Panc1 (cell line): ENCODE results near the gene NXPH1. TPM values are rescaled to one million over a fixed set of nuclear protein-coding genes. Genes with fewer than 3 reads are reported as not detected.

ENCODE experiments used
- ATAC-seq: fragments of 200-7000 bp; cut with Tn5 transposase; 2 replicates; pipeline ENCODE4 v1.9.1; 2020; ENCODE audit warnings: mild to moderate bottlenecking, moderate library complexity
- BruUV-seq: library from RNA; stranded (reverse); fragments of 400-500 nt; replicated peaks from 2 replicates; lab custom pipeline; 2021; lab: Mats Ljungman, UMichigan
- CTCF ChIA-PET: fragments of 300-600 bp; sonication (Branson Sonifier 250); formaldehyde crosslinking; loops from one replicate; lab custom pipeline; 2022; ENCODE audit warnings: antibody characterized with exemption; lab: Charles Lee
- POLR2A ChIA-PET: fragments of 300-600 bp; sonication (Branson Sonifier 250); formaldehyde crosslinking; loops from one replicate; lab custom pipeline; 2022; ENCODE audit warnings: antibody characterized with exemption; lab: Charles Lee
- DNase-seq: peaks from one replicate; pipeline ENCODE4 v3.0.0-alpha.2; 2010; ENCODE audit warnings: low read depth, low spot score
- H3K27ac ChIP-seq: 2 replicates; pipeline ENCODE4 v1.5.1; 2011; ENCODE audit warnings: mild to moderate bottlenecking, low read length, inconsistent platforms
- H3K27me3 ChIP-seq: fragments of 200-500 bp; sonication (Bioruptor generic); 2 replicates; pipeline ENCODE4 v1.6.0; 2014; ENCODE audit warnings: low read length, inconsistent platforms; ENCODE audit not compliant: control insufficient read depth, insufficient read depth
- H3K36me3 ChIP-seq: fragments of 200-500 bp; sonication (Bioruptor generic); 2 replicates; pipeline ENCODE4 v1.5.1; 2014; ENCODE audit warnings: inconsistent platforms, mild to moderate bottlenecking, low read length, moderate library complexity; ENCODE audit not compliant: control insufficient read depth, insufficient read depth
- H3K4me1 ChIP-seq: 2 replicates; pipeline ENCODE4 v1.5.1; 2011; ENCODE audit warnings: inconsistent platforms, mild to moderate bottlenecking, low read length, moderate library complexity; ENCODE audit not compliant: control insufficient read depth, insufficient read depth
- H3K4me3 ChIP-seq, 2 experiments: 2 replicates each; pipeline ENCODE4 v1.5.1; 2011 to 2012; ENCODE audit warnings: low read depth in 2 of 2, low read length in 2 of 2, mild to moderate bottlenecking in 2 of 2, inconsistent platforms in 1 of 2, moderate library complexity in 1 of 2
- H3K9me3 ChIP-seq: fragments of 200-500 bp; sonication (Bioruptor generic); 2 replicates; pipeline ENCODE4 v1.5.1; 2014; ENCODE audit warnings: low read depth, mild to moderate bottlenecking, inconsistent platforms, low read length, moderate library complexity; ENCODE audit not compliant: control insufficient read depth, insufficient read depth
- CTCF ChIP-seq: fragments of 450-650 bp; IDR thresholded peaks from 2 replicates; pipeline ENCODE4 v1.5.1; 2017; ENCODE audit warnings: mild to moderate bottlenecking
- POLR2AphosphoS5 ChIP-seq: IDR thresholded peaks from 2 replicates; pipeline ENCODE4 v1.6.1; 2012; ENCODE audit warnings: mild to moderate bottlenecking, low read depth, low read length, moderate library complexity
- REST ChIP-seq, 2 experiments: IDR thresholded peaks; 2 replicates each; pipeline ENCODE4 v1.6.1; 2011 to 2012; ENCODE audit warnings: low read depth in 2 of 2, control low read depth in 1 of 2, low read length in 1 of 2, mild to moderate bottlenecking in 1 of 2, moderate library complexity in 1 of 2; ENCODE audit not compliant: insufficient read depth in 1 of 2
- SIN3A ChIP-seq: IDR thresholded peaks from 2 replicates; pipeline ENCODE4 v1.6.1; 2012; ENCODE audit warnings: low read depth, mild to moderate bottlenecking, low read length, moderate library complexity, borderline replicate concordance; ENCODE audit not compliant: insufficient read depth
- TCF7L2 ChIP-seq: IDR thresholded peaks from 2 replicates; pipeline ENCODE4 v1.6.1; 2011; ENCODE audit warnings: mild to moderate bottlenecking, low read depth, low read length, inconsistent platforms
- in situ Hi-C: cut with HindIII; loops from 2 replicates; pipeline ENCODE4 v1.10.0; 2016; ENCODE audit warnings: low sequenced_read_pairs, low pct_unique_long_range_greater_than_20kb
- intact Hi-C: fragments of 100-400 bp; cut with micrococcal nuclease; formaldehyde crosslinking; loops from one replicate; pipeline ENCODE4 v1.10.0; 2022; ENCODE audit not compliant: unreplicated experiment
- total RNA-seq: library from RNA; stranded (reverse); gene quantifications from one replicate; pipeline ENCODE4 v1.2.1, GENCODE V29; 2021; ENCODE audit not compliant: unreplicated experiment

The NXPH1 gene
- total RNA-seq, 1 experiment from 2014 or later, result not detected

- CTCF ChIA-PET, result interaction anchor here (0.6 kb wide), 1 partner anchor 230 kb away, joined by 16 read pairs; no protein-coding TSS in a partner anchor
These were observed 1.0 kb downstream of the NXPH1 start for GRCh38 chr7:8434290-8435002.

GRCh38 chr7:8435095-8435494 is 1.7 kb downstream of the NXPH1 start:
- Histone ChIP-seq H3K4me1 (peaks cover 5% of the 10 kb centered on the region; the same call in 1 of the 2 replicates), H3K4me3 (no peak overlapping the region), H3K36me3 (no peaks in the 10 kb centered on the region; the same call in 1 of the 2 replicates), H3K27me3 (peaks cover 43% of the 10 kb centered on the region), H3K27ac (no peak overlapping the region), H3K9me3 (no peaks in the 10 kb centered on the region)
- intact Hi-C loops (loop anchor here (5.0 kb wide), 1 partner anchor 657 kb away; no protein-coding TSS in a partner anchor), in situ Hi-C loops (no loop called here)
- TF ChIP-seq POLR2AphosphoS5 (no peak), REST (IDR thresholded peaks at IDR 0.05; ENCODE audit: insufficient read depth in 1 of 2, low read depth in 2 of 2, low read length in 1 of 2) (no peak), TCF7L2 (no peak), SIN3A (no peak)
- DNase-seq (no peak), ATAC-seq (no peak)
- ChIA-PET POLR2A (no interaction called here), CTCF (no interaction called here)
- no TSS peak for BruUV-seq

More at GRCh38 chr7:8434290-8435002, 1.0 kb downstream of the NXPH1 start:
- POLR2A ChIA-PET, result no interaction called here
- no peaks in the 10 kb centered on the region; the same call in 1 of the 2 replicates for H3K36me3 ChIP-seq
- H3K9me3 ChIP-seq, result no peaks in the 10 kb centered on the region
- H3K27me3 ChIP-seq, result peaks cover 39% of the 10 kb centered on the region
- TF ChIP-seq CTCF, result no peak
- no peak for TF ChIP-seq POLR2AphosphoS5
- TF ChIP-seq SIN3A, result no peak
- TF ChIP-seq REST (IDR thresholded peaks at IDR 0.05; ENCODE audit: insufficient read depth in 1 of 2, low read depth in 2 of 2, low read length in 1 of 2), result no peak
- TF ChIP-seq TCF7L2, result no peak
- DNase-seq (no peak), ATAC-seq (peak; percentile 61)
- in situ Hi-C loops, result no loop called here
- intact Hi-C loops, result loop anchor here (5.0 kb wide), 1 partner anchor 658 kb away; no protein-coding TSS in a partner anchor
- H3K4me1 ChIP-seq, result peaks cover 5% of the 10 kb centered on the region; the same call in 1 of the 2 replicates
- H3K4me3 ChIP-seq, result no peak overlapping the region
- H3K27ac ChIP-seq, result no peak overlapping the region
- BruUV-seq, result no TSS peak
